HL-60 (cell line): ENCODE measurements around the gene WTAP.

Experiments used
- GABPA ChIP-seq: IDR thresholded peaks from 2 replicates; pipeline ENCODE4 v1.6.1; 2012; ENCODE audit warnings: low read depth
- POLR2AphosphoS5 ChIP-seq: IDR thresholded peaks from 2 replicates; pipeline ENCODE4 v1.6.1; 2012; ENCODE audit warnings: low read depth
- TF ChIP-seq, protein P1 (sequence below): IDR thresholded peaks from one replicate; pipeline ENCODE4 v1.5.1; 2011; ENCODE audit warnings: low read length, control low read depth, inconsistent platforms; ENCODE audit not compliant: insufficient read depth
- TF ChIP-seq, protein P2 (sequence below): IDR thresholded peaks from 2 replicates; pipeline ENCODE4 v1.6.1; 2012; ENCODE audit warnings: low read depth; ENCODE audit not compliant: insufficient replicate concordance

DNA sequence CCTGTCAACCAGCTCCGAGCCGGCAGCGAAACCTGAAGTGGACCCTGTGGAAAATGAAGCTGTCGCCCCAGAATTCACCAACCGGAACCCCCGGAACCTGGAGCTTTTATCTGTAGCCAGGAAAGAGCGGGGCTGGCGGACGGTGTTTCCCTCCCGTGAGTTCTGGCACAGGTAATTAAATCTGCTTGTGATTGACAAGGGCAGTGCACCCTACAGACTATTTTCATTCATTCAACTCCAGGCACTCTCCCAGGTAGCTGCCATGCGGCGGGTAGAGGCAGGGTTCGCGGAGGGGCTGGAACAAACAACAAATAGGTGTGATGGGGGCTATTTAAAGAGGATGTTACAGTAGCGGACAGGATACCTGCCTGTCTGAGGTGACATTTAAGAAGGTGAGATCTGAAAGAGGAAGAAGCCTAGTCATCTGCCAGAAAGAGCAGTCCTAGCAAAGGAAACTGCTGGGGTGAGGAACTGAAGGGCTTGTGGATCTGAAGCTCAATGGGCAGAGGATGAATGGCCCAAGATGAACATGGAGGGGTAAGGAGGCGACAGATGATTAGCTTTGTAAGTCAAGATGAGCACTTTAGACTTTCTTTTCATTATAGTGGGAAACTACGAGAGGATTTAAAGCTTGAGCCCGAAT, 63.8 kb downstream of the WTAP start:
- TF ChIP-seq POLR2AphosphoS5 (no peak), GABPA (no peak)
- TF ChIP-seq, protein P1, sequence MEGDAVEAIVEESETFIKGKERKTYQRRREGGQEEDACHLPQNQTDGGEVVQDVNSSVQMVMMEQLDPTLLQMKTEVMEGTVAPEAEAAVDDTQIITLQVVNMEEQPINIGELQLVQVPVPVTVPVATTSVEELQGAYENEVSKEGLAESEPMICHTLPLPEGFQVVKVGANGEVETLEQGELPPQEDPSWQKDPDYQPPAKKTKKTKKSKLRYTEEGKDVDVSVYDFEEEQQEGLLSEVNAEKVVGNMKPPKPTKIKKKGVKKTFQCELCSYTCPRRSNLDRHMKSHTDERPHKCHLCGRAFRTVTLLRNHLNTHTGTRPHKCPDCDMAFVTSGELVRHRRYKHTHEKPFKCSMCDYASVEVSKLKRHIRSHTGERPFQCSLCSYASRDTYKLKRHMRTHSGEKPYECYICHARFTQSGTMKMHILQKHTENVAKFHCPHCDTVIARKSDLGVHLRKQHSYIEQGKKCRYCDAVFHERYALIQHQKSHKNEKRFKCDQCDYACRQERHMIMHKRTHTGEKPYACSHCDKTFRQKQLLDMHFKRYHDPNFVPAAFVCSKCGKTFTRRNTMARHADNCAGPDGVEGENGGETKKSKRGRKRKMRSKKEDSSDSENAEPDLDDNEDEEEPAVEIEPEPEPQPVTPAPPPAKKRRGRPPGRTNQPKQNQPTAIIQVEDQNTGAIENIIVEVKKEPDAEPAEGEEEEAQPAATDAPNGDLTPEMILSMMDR = no peak
- TF ChIP-seq, protein P2, sequence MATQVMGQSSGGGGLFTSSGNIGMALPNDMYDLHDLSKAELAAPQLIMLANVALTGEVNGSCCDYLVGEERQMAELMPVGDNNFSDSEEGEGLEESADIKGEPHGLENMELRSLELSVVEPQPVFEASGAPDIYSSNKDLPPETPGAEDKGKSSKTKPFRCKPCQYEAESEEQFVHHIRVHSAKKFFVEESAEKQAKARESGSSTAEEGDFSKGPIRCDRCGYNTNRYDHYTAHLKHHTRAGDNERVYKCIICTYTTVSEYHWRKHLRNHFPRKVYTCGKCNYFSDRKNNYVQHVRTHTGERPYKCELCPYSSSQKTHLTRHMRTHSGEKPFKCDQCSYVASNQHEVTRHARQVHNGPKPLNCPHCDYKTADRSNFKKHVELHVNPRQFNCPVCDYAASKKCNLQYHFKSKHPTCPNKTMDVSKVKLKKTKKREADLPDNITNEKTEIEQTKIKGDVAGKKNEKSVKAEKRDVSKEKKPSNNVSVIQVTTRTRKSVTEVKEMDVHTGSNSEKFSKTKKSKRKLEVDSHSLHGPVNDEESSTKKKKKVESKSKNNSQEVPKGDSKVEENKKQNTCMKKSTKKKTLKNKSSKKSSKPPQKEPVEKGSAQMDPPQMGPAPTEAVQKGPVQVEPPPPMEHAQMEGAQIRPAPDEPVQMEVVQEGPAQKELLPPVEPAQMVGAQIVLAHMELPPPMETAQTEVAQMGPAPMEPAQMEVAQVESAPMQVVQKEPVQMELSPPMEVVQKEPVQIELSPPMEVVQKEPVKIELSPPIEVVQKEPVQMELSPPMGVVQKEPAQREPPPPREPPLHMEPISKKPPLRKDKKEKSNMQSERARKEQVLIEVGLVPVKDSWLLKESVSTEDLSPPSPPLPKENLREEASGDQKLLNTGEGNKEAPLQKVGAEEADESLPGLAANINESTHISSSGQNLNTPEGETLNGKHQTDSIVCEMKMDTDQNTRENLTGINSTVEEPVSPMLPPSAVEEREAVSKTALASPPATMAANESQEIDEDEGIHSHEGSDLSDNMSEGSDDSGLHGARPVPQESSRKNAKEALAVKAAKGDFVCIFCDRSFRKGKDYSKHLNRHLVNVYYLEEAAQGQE = no peak
